NCI-H1694 (cell line): ENCODE data around the gene PRG2.
"Not testable (repeated sequence)": the region's sequence is repeated elsewhere in the genome, so short reads cannot be mapped to it uniquely, and the experiment has no call there.

Experiments
- DNase-seq: peaks from one replicate; lab custom pipeline; 2025; lab: John Stamatoyannopoulos, UW

Gene PRG2

GRCh38 chr11:57368106-57368844 is 22.2 kb downstream of the PRG2 start:
- no peak for DNase-seq

GRCh38 chr11:57364851-57365660 is 25.4 kb downstream of the PRG2 start:
- no peak for DNase-seq

GRCh38 chr11:57363131-57364080 is 27.0 kb downstream of the PRG2 start:
- no peak for DNase-seq

- DNase-seq, result no peak
Observed at GRCh38 chr11:57361926-57362325, 28.5 kb downstream of the PRG2 start.

- DNase-seq, result not testable (repeated sequence)
Observed at GRCh38 chr11:57361420-57361819, 29.0 kb downstream of the PRG2 start.

- no peak for DNase-seq
Observed at GRCh38 chr11:57360991-57361390, 29.5 kb downstream of the PRG2 start.

- DNase-seq, result no peak
Observed at GRCh38 chr11:57359896-57360690, 30.4 kb downstream of the PRG2 start.

- no peak for DNase-seq
Observed at GRCh38 chr11:57359396-57359795, 31.1 kb downstream of the PRG2 start.

- DNase-seq, result no peak
Observed at GRCh38 chr11:57358991-57359390, 31.5 kb downstream of the PRG2 start.

- no peak for DNase-seq
Observed at GRCh38 chr11:57358543-57358961, 31.9 kb downstream of the PRG2 start.

- DNase-seq, result no peak
Observed at GRCh38 chr11:57357856-57358255, 32.6 kb downstream of the PRG2 start.

GRCh38 chr11:57357310-57357709 is 33.1 kb downstream of the PRG2 start:
- DNase-seq, result no peak

- DNase-seq, result no peak
Observed at GRCh38 chr11:57356268-57356667, 34.2 kb downstream of the PRG2 start.

- DNase-seq, result no peak
Observed at GRCh38 chr11:57354699-57355098, 35.8 kb downstream of the PRG2 start.

GRCh38 chr11:57353852-57354251 is 36.6 kb downstream of the PRG2 start:
- DNase-seq, result no peak

- no peak for DNase-seq
Observed at GRCh38 chr11:57353446-57353845, 37.0 kb downstream of the PRG2 start.

GRCh38 chr11:57353036-57353435 is 37.4 kb downstream of the PRG2 start:
- no peak for DNase-seq

GRCh38 chr11:57349491-57350274 is 40.8 kb downstream of the PRG2 start:
- DNase-seq, result no peak

- no peak for DNase-seq
Observed at GRCh38 chr11:57348636-57349313, 41.7 kb downstream of the PRG2 start.

GRCh38 chr11:57348052-57348451 is 42.4 kb downstream of the PRG2 start:
- DNase-seq, result no peak
